ENCODE data around the gene ARHGAP27.

GRCh38 chr17:45423975-45424335, 8.7 kb downstream of the ARHGAP27 start:
- TF ChIP-seq CTCF (IDR thresholded peaks at IDR 0.05) (no peak), POLR2A (IDR thresholded peaks at IDR 0.05) (no peak)
